OCI-LY3 (cell line): ENCODE results near the gene COQ2.

Experiments used
- H2AFZ ChIP-seq: fragments of 200-600, 300-600 bp; shearing (Covaris generic); 2 replicates; pipeline ENCODE4 v1.6.0; 2014; ENCODE audit warnings: antibody characterized with exemption, low read depth, low read length
- H3K27ac ChIP-seq: fragments of 200-600, 300-600 bp; sonication (generic); 2 replicates; pipeline ENCODE4 v1.5.1; 2014; ENCODE audit warnings: mild to moderate bottlenecking, low read length, moderate library complexity, mixed read lengths
- H3K27me3 ChIP-seq: fragments of 200-600, 300-600 bp; sonication (generic); 2 replicates; pipeline ENCODE4 v1.6.1; 2014; ENCODE audit warnings: low read depth, low read length, mixed read lengths
- H3K36me3 ChIP-seq: fragments of 200-600, 300-600 bp; sonication (generic); replicated peaks from 2 replicates; pipeline ENCODE3; 2014; ENCODE audit warnings: low read depth, low read length, mixed read lengths
- H3K4me1 ChIP-seq: fragments of 300-600, 200-600 bp; sonication (generic); 2 replicates; pipeline ENCODE4 v1.6.1; 2014; ENCODE audit warnings: low read length, mixed read lengths
- H3K4me2 ChIP-seq: fragments of 200-600, 300-600 bp; sonication (generic); 2 replicates; pipeline ENCODE4 v1.6.1; 2014; ENCODE audit warnings: low read length, mixed read lengths
- H3K4me3 ChIP-seq: fragments of 300-600, 200-600 bp; sonication (generic); 2 replicates; pipeline ENCODE4 v1.5.1; 2014; ENCODE audit warnings: antibody characterized with exemption, mild to moderate bottlenecking, low read length, moderate library complexity
- H3K79me2 ChIP-seq: fragments of 300-600, 200-600 bp; shearing (Covaris generic); 2 replicates; pipeline ENCODE4 v1.6.1; 2014; ENCODE audit warnings: mild to moderate bottlenecking, low read length, mixed read lengths
- H3K9ac ChIP-seq: fragments of 300-600, 200-600 bp; shearing (Covaris generic); 2 replicates; pipeline ENCODE4 v1.6.0; 2014; ENCODE audit warnings: mild to moderate bottlenecking, low read length, moderate library complexity
- H3K9me3 ChIP-seq: fragments of 200-600, 300-600 bp; shearing (Covaris generic); 2 replicates; pipeline ENCODE4 v1.6.1; 2014; ENCODE audit warnings: low read length, mixed read lengths; ENCODE audit not compliant: insufficient read depth
- H4K20me1 ChIP-seq: fragments of 200-600, 300-600 bp; sonication (generic); 2 replicates; pipeline ENCODE4 v1.6.1; 2016; ENCODE audit warnings: low read length, mixed read lengths; ENCODE audit not compliant: insufficient read depth
- CTCF ChIP-seq: fragments of 200-600, 300-600 bp; sonication (generic); IDR thresholded peaks from 2 replicates; pipeline ENCODE4 v1.5.1; 2014; ENCODE audit warnings: antibody characterized with exemption, low read length, low read depth
- EZH2phosphoT487 ChIP-seq: fragments of 200-600 bp; shearing (Covaris generic); IDR thresholded peaks from 2 replicates; pipeline ENCODE4 v1.6.1; 2018; ENCODE audit warnings: antibody characterized with exemption, mixed run types, low read depth

The COQ2 gene

GRCh38 chr4:83219344-83220331 is 65.0 kb downstream of the COQ2 start:
- H3K9me3 ChIP-seq: no peaks in the 10 kb centered on the region
- H3K4me2 ChIP-seq: peak overlapping the region; percentile 69
- H3K27me3 ChIP-seq: peaks cover 19% of the 10 kb centered on the region; the same call in 1 of the 2 replicates
- peak overlapping the region; percentile 30; the same call in 1 of the 2 replicates for H2AFZ ChIP-seq
- peak overlapping the region; percentile 95 for H3K27ac ChIP-seq
- no peaks in the 10 kb centered on the region for H3K79me2 ChIP-seq
- H3K4me1 ChIP-seq: peaks cover 58% of the 10 kb centered on the region
- no peaks in the 10 kb centered on the region for H4K20me1 ChIP-seq
- peak overlapping the region; percentile 71 for H3K9ac ChIP-seq
- peak overlapping the region; percentile 56 for H3K4me3 ChIP-seq
- no peaks in the 10 kb centered on the region for H3K36me3 ChIP-seq
- TF ChIP-seq CTCF (no peak), EZH2phosphoT487 (no peak)

- H3K27ac ChIP-seq: peak overlapping the region; percentile 95
- H3K9me3 ChIP-seq: no peaks in the 10 kb centered on the region
- H3K27me3 ChIP-seq: peaks cover 7% of the 10 kb centered on the region; the same call in 1 of the 2 replicates
- no peak for TF ChIP-seq CTCF
- 0 out of 2 replicates have a peak, but pooled peaks have one; percentile 22 for TF ChIP-seq EZH2phosphoT487
- H3K4me3 ChIP-seq: peak overlapping the region; percentile 51
- peaks cover 60% of the 10 kb centered on the region for H3K4me1 ChIP-seq
- H4K20me1 ChIP-seq: no peaks in the 10 kb centered on the region
- peak overlapping the region; percentile 69 for H3K4me2 ChIP-seq
- H3K9ac ChIP-seq: peak overlapping the region; percentile 71
- no peaks in the 10 kb centered on the region for H3K79me2 ChIP-seq
- H2AFZ ChIP-seq: peak overlapping the region; percentile 79; the same call in 1 of the 2 replicates
- H3K36me3 ChIP-seq: no peaks in the 10 kb centered on the region
Measured at GRCh38 chr4:83217721-83218522, 66.7 kb downstream of the COQ2 start.

GRCh38 chr4:83216959-83217683 is 67.5 kb downstream of the COQ2 start:
- no peaks in the 10 kb centered on the region for H3K36me3 ChIP-seq
- peak overlapping the region; percentile 51; the same call in 1 of the 2 replicates for H3K9ac ChIP-seq
- H3K27me3 ChIP-seq: peaks cover 5% of the 10 kb centered on the region; the same call in 1 of the 2 replicates
- H3K9me3 ChIP-seq: no peaks in the 10 kb centered on the region
- H3K27ac ChIP-seq: peak overlapping the region; percentile 95
- no peaks in the 10 kb centered on the region for H3K79me2 ChIP-seq
- peak overlapping the region; percentile 69 for H3K4me2 ChIP-seq
- H2AFZ ChIP-seq: peak overlapping the region; percentile 79; the same call in 1 of the 2 replicates
- no peaks in the 10 kb centered on the region for H4K20me1 ChIP-seq
- H3K4me3 ChIP-seq: peak overlapping the region; percentile 51
- TF ChIP-seq EZH2phosphoT487 (no peak), CTCF (no peak)
- peaks cover 65% of the 10 kb centered on the region for H3K4me1 ChIP-seq
